HG02759 (cell line): ENCODE results near the gene GIMD1.
A peak's percentile ranks its signal among the peaks of the same experiment; 100 is the strongest.

ENCODE experiments used
- ATAC-seq: cut with Tn5 transposase; IDR thresholded peaks from one replicate; pipeline ENCODE4 v1.9.1; 2021; ENCODE audit warnings: mild to moderate bottlenecking, moderate library complexity; ENCODE audit not compliant: unreplicated experiment

GIMD1 gene

GRCh38 chr4:106315968-106316772 is 52.4 kb downstream of the GIMD1 start, which contains the start of the genes AIMP1 and TBCK:
TSS of gene AIMP1 (plus strand) at chr4:106316550. CDS start at chr4:106325010, 8,460 bp downstream.
TSS of gene TBCK (minus strand) at chr4:106316209. CDS start at chr4:106308960, 7,249 bp downstream.
- peak; percentile 84 for ATAC-seq

- ATAC-seq: peak; percentile 29
Observed at GRCh38 chr4:106315476-106315967, 53.1 kb downstream of the GIMD1 start.

GRCh38 chr4:106314960-106315359 is 53.6 kb downstream of the GIMD1 start:
- no peak for ATAC-seq

GRCh38 chr4:106312997-106313522 is 55.5 kb downstream of the GIMD1 start:
- ATAC-seq: no peak

GRCh38 chr4:106312377-106312776 is 56.2 kb downstream of the GIMD1 start:
- no peak for ATAC-seq
